Measurements from ENCODE around the gene UGT1A1.

UGT1A1 gene

DNA sequence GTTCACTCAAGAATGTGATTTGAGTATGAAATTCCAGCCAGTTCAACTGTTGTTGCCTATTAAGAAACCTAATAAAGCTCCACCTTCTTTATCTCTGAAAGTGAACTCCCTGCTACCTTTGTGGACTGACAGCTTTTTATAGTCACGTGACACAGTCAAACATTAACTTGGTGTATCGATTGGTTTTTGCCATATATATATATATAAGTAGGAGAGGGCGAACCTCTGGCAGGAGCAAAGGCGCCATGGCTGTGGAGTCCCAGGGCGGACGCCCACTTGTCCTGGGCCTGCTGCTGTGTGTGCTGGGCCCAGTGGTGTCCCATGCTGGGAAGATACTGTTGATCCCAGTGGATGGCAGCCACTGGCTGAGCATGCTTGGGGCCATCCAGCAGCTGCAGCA, at the start of gene UGT1A1:
Gene UGT1A1 (plus strand): TSS at position 228 of the 400 bp plus-strand sequence. CDS start 18 bp downstream, at position 246.
- no peaks in the 10 kb centered on the region for H3F3A ChIP-seq (ENCODE audit: insufficient read depth)

DNA sequence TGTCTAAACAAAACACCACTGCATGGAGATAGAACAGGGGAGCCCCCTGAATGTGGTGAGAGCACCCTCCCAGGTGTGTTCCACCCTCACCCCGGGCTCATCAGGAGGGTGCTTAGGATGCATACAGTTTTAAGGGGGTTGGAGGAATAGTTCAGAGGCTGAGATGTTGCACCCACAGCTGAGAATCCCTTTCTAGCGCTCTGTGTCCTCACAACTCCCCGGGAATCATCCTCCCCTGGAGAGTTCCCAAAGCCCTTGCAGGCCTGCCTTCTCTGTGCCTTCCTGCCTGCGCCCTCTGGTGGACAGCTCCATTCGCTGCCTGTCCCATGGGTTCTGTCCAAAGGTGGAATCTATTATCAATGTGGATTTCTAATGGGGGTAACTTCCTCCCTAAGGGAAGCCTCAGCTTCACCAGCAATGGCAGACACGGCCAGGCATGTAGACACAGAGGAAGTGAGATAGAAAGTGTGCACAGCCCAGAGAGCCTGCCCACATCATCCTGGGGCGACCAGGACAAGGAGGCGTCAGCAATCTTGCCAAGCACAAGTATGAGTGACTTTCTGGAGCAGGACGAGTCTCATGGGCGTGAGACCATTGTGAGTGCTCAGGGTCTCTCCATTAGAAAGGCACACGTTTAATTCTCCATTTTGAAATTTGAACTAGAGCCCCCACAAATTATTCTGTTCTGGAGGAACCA, 48.6 kb upstream of the UGT1A1 start:
- no peak overlapping the region for H3K27ac ChIP-seq (ENCODE audit: low read depth, low read length)
- TF ChIP-seq, protein P1, sequence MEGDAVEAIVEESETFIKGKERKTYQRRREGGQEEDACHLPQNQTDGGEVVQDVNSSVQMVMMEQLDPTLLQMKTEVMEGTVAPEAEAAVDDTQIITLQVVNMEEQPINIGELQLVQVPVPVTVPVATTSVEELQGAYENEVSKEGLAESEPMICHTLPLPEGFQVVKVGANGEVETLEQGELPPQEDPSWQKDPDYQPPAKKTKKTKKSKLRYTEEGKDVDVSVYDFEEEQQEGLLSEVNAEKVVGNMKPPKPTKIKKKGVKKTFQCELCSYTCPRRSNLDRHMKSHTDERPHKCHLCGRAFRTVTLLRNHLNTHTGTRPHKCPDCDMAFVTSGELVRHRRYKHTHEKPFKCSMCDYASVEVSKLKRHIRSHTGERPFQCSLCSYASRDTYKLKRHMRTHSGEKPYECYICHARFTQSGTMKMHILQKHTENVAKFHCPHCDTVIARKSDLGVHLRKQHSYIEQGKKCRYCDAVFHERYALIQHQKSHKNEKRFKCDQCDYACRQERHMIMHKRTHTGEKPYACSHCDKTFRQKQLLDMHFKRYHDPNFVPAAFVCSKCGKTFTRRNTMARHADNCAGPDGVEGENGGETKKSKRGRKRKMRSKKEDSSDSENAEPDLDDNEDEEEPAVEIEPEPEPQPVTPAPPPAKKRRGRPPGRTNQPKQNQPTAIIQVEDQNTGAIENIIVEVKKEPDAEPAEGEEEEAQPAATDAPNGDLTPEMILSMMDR (IDR thresholded peaks at IDR 0.05; ENCODE audit: insufficient read depth, low read length, poor library complexity, severe bottlenecking): peak; percentile 98
- TF ChIP-seq EZH2phosphoT487 (conservative IDR thresholded peaks at IDR 0.05; ENCODE audit: low read length): no peak
- H3K9me3 ChIP-seq (ENCODE audit: insufficient read depth, low read length): no peaks in the 10 kb centered on the region
- no peak overlapping the region for H3K4me3 ChIP-seq (ENCODE audit: insufficient read depth, low read length, poor library complexity, severe bottlenecking)
- no peaks in the 10 kb centered on the region for H3K9me2 ChIP-seq (replicated peaks; ENCODE audit: insufficient read depth, low read length)
- no peaks in the 10 kb centered on the region for H4K20me1 ChIP-seq (ENCODE audit: low read depth, low read length)
- H3F3A ChIP-seq (ENCODE audit: insufficient read depth): no peaks in the 10 kb centered on the region
- H3K4me2 ChIP-seq (ENCODE audit: low read depth, low read length, poor library complexity, severe bottlenecking): no peak overlapping the region
- H3K27me3 ChIP-seq (ENCODE audit: low read length): no peaks in the 10 kb centered on the region
- no peak overlapping the region for H2AFZ ChIP-seq (ENCODE audit: low read depth, low read length, severe bottlenecking)
- H3K79me2 ChIP-seq (ENCODE audit: insufficient read depth, low read length): no peaks in the 10 kb centered on the region
- H3K36me3 ChIP-seq (ENCODE audit: low read length): no peaks in the 10 kb centered on the region
- no peak overlapping the region for H3K9ac ChIP-seq (ENCODE audit: low read length)

More for the DNA sequence above, at the start of gene UGT1A1:
- H4K20me1 ChIP-seq (ENCODE audit: low read depth, low read length): no peaks in the 10 kb centered on the region
- H2AFZ ChIP-seq (ENCODE audit: low read depth, low read length, severe bottlenecking): no peak within 1 kb of the TSS
- no peaks in the 10 kb centered on the region for H3K79me2 ChIP-seq (ENCODE audit: insufficient read depth, low read length)
- no peak within 1 kb of the TSS for H3K4me3 ChIP-seq (ENCODE audit: insufficient read depth, low read length, poor library complexity, severe bottlenecking)
- no peaks in the 10 kb centered on the region for H3K36me3 ChIP-seq (ENCODE audit: low read length)
- H3K9me2 ChIP-seq (replicated peaks; ENCODE audit: insufficient read depth, low read length): no peaks in the 10 kb centered on the region
- TF ChIP-seq, protein P1 (IDR thresholded peaks at IDR 0.05; ENCODE audit: insufficient read depth, low read length, poor library complexity, severe bottlenecking): no peak
- TF ChIP-seq EZH2phosphoT487 (conservative IDR thresholded peaks at IDR 0.05; ENCODE audit: low read length): no peak
- H3K9ac ChIP-seq (ENCODE audit: low read length): no peak within 1 kb of the TSS
- H3K27ac ChIP-seq (ENCODE audit: low read depth, low read length): no peak within 1 kb of the TSS
- no peaks in the 10 kb centered on the region for H3K9me3 ChIP-seq (ENCODE audit: insufficient read depth, low read length)
- H3K27me3 ChIP-seq (ENCODE audit: low read length): no peaks in the 10 kb centered on the region
- no peak within 1 kb of the TSS for H3K4me2 ChIP-seq (ENCODE audit: low read depth, low read length, poor library complexity, severe bottlenecking)

DNA sequence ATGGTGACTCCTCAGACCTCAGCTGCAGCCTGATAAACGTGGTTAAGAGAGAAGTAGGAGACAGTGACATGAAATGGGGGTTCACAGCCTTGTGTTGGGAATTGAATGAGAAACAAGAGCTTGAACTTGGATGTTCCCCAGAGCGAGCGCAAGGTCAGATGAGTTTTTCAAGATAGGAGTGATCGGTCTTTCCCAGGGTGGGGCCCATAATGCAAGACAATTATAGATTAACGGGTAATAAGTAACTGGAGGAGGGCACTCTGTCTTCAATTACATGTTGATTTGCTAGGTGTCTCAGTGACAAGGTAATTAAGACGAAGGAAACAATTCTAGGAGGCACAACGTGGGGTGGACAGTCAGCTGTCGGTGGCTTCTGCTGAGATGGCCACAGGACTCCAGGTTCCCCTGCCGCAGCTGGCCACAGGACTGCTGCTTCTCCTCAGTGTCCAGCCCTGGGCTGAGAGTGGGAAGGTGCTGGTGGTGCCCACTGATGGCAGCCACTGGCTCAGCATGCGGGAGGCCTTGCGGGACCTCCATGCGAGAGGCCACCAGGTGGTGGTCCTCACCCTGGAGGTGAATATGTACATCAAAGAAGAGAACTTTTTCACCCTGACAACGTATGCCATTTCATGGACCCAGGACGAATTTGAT, 47.3 kb upstream of the UGT1A1 start, which contains the start of gene UGT1A5:
Gene UGT1A5 (plus strand): TSS at position 297 of the 651 bp plus-strand sequence. CDS start 85 bp downstream, at position 382.
- Histone ChIP-seq H3K27ac (ENCODE audit: low read depth, low read length) (no peak within 1 kb of the TSS), H3K9me2 (replicated peaks; ENCODE audit: insufficient read depth, low read length) (no peaks in the 10 kb centered on the region), H3K4me2 (ENCODE audit: low read depth, low read length, poor library complexity, severe bottlenecking) (no peak within 1 kb of the TSS), H3K36me3 (ENCODE audit: low read length) (no peaks in the 10 kb centered on the region), H3K9me3 (ENCODE audit: insufficient read depth, low read length) (no peaks in the 10 kb centered on the region), H3K27me3 (ENCODE audit: low read length) (no peaks in the 10 kb centered on the region), H3K4me3 (ENCODE audit: insufficient read depth, low read length, poor library complexity, severe bottlenecking) (no peak within 1 kb of the TSS), H3K9ac (ENCODE audit: low read length) (no peak within 1 kb of the TSS), H3K79me2 (ENCODE audit: insufficient read depth, low read length) (no peaks in the 10 kb centered on the region), H2AFZ (ENCODE audit: low read depth, low read length, severe bottlenecking) (no peak within 1 kb of the TSS), H4K20me1 (ENCODE audit: low read depth, low read length) (no peaks in the 10 kb centered on the region), H3F3A (ENCODE audit: insufficient read depth) (no peaks in the 10 kb centered on the region)
- TF ChIP-seq EZH2phosphoT487 (conservative IDR thresholded peaks at IDR 0.05; ENCODE audit: low read length): no peak
- TF ChIP-seq, protein P1 (IDR thresholded peaks at IDR 0.05; ENCODE audit: insufficient read depth, low read length, poor library complexity, severe bottlenecking): no peak
